HG03432 (cell line): ENCODE results near the gene HSPA5.
"Not testable (repeated sequence)": the region's sequence is repeated elsewhere in the genome, so short reads cannot be mapped to it uniquely, and the experiment has no call there.

ENCODE experiments used
- ATAC-seq: cut with Tn5 transposase; IDR thresholded peaks from one replicate; pipeline ENCODE4 v1.9.1; 2021; ENCODE audit warnings: mild to moderate bottlenecking, moderate library complexity; ENCODE audit not compliant: unreplicated experiment

The HSPA5 gene

GRCh38 chr9:125243792-125244260 is 2.7 kb upstream of the HSPA5 start:
- no peak for ATAC-seq

GRCh38 chr9:125241863-125242739 is 958 bp upstream of the HSPA5 start:
- ATAC-seq: peak; percentile 5

- ATAC-seq: peak; percentile 15
These were observed 519 bp downstream of the HSPA5 start for GRCh38 chr9:125240649-125240999.

GRCh38 chr9:125239631-125240597 is 1.2 kb downstream of the HSPA5 start:
- no peak for ATAC-seq

GRCh38 chr9:125238915-125239446 is 2.2 kb downstream of the HSPA5 start:
- ATAC-seq: no peak

GRCh38 chr9:125238127-125238914 is 2.8 kb downstream of the HSPA5 start:
- no peak for ATAC-seq

GRCh38 chr9:125236520-125237159 is 4.5 kb downstream of the HSPA5 start:
- not testable (repeated sequence) for ATAC-seq

GRCh38 chr9:125235804-125236519 is 5.2 kb downstream of the HSPA5 start:
- no peak for ATAC-seq

- not testable (repeated sequence) for ATAC-seq
These were observed 7.0 kb downstream of the HSPA5 start for GRCh38 chr9:125234099-125234498.

GRCh38 chr9:125233678-125234077 is 7.5 kb downstream of the HSPA5 start:
- ATAC-seq: no peak

GRCh38 chr9:125227761-125228160 is 13.4 kb downstream of the HSPA5 start:
- no peak for ATAC-seq

GRCh38 chr9:125224858-125225257 is 16.3 kb downstream of the HSPA5 start:
- ATAC-seq: not testable (repeated sequence)

GRCh38 chr9:125218621-125219020 is 22.5 kb downstream of the HSPA5 start:
- ATAC-seq: no peak

- ATAC-seq: no peak
These were observed 27.0 kb downstream of the HSPA5 start for GRCh38 chr9:125214186-125214585.

- no peak for ATAC-seq
These were observed 36.7 kb downstream of the HSPA5 start for GRCh38 chr9:125204477-125204876.

GRCh38 chr9:125202846-125203618 is 38.1 kb downstream of the HSPA5 start:
- no peak for ATAC-seq

GRCh38 chr9:125200216-125201047 is 40.7 kb downstream of the HSPA5 start, which contains the start of gene RABEPK:
Gene RABEPK, plus strand, starts transcription at chr9:125200542. Its CDS starts 2,472 bp downstream, at chr9:125203014.
- peak; percentile 99 for ATAC-seq
